Kidney (tissue), 14 donors: Measurements from ENCODE around the gene CEP97. TPM values are rescaled to one million over a fixed set of nuclear protein-coding genes. Genes with fewer than 3 reads are reported as not detected.
A peak's percentile ranks its signal among the peaks of the same experiment; 100 is the strongest.
"Not testable (repeated sequence)": the region's sequence is repeated elsewhere in the genome, so short reads cannot be mapped to it uniquely, and the experiment has no call there.

Source experiments
- DNase-seq, 5 donors: peaks; one replicate each; pipeline ENCODE4 v3.0.0-alpha.2; 2013 to 2020
- FAIRE-seq: peaks from 2 replicates; lab custom pipeline; 2012; peaks lifted over from hg19 to GRCh38; lab: Jason Lieb, UNC
- H3K27ac ChIP-seq, 2 donors: one replicate each; pipeline ENCODE4 v1.7.0; 2013; ENCODE audit warnings: low read depth in 2 of 2, low read length in 2 of 2, inconsistent platforms in 1 of 2
- H3K27me3 ChIP-seq: one replicate; pipeline ENCODE4 v1.7.1; 2013; ENCODE audit warnings: low read length, inconsistent platforms; ENCODE audit not compliant: control insufficient read depth, insufficient read depth
- H3K36me3 ChIP-seq, 3 donors: one replicate each; pipeline versions ENCODE4 v1.7.0 to v1.7.1; 2013; ENCODE audit warnings: low read length in 3 of 3, control low read depth in 1 of 3, inconsistent platforms in 1 of 3; ENCODE audit not compliant: insufficient read depth in 3 of 3, control insufficient read depth in 2 of 3
- H3K4me1 ChIP-seq, 3 donors: one replicate each; pipeline versions ENCODE4 v1.7.0 to v1.7.1; 2013; ENCODE audit warnings: low read length in 3 of 3, inconsistent platforms in 1 of 3, low read depth in 1 of 3; ENCODE audit not compliant: control insufficient read depth in 2 of 3, insufficient read depth in 2 of 3
- H3K4me3 ChIP-seq, 3 donors: one replicate each; pipeline versions ENCODE4 v1.7.0 to v1.8.1; 2013; ENCODE audit warnings: low read length in 3 of 3, control low read depth in 1 of 3, inconsistent platforms in 1 of 3
- H3K9ac ChIP-seq, 3 donors: one replicate each; pipeline versions ENCODE4 v1.7.0 to v1.7.1; 2013; ENCODE audit warnings: low read length in 3 of 3, control low read depth in 1 of 3, inconsistent platforms in 1 of 3
- H3K9me3 ChIP-seq, 3 donors: one replicate each; pipeline versions ENCODE4 v1.7.0 to v1.7.1; 2013; ENCODE audit warnings: low read length in 3 of 3, control low read depth in 1 of 3, inconsistent platforms in 1 of 3; ENCODE audit not compliant: control insufficient read depth in 2 of 3, insufficient read depth in 1 of 3
- intact Hi-C: fragments of 100-400 bp; cut with DNase I; formaldehyde crosslinking; loops from one replicate; pipeline ENCODE4 v1.11.1; 2022
- polyA plus RNA-seq: library from polyadenylated mRNA; stranded (reverse); fragments of 350-450 nt; fragmentation: Illumina TruSeq; extraction: RNeasy Lipid Tissue Mini Kit (QIAGEN cat#74804); gene quantifications from one replicate; pipeline ENCODE4 v1.2.3, GENCODE V29; 2014; ENCODE audit warnings: low read depth, low replicate concordance; ENCODE audit not compliant: insufficient read depth
- total RNA-seq: library from RNA; stranded (reverse); fragmentation: NEBNext Ultra II Directional; extraction: Animal tissue kit (Norgen Biotek cat#: 25700); gene quantifications from one replicate; pipeline ENCODE4 v1.2.1, GENCODE V29; 2021
- TF ChIP-seq, protein P1 (sequence below): IDR thresholded peaks from 3 replicates; pipeline ENCODE4 v1.5.1; 2012; ENCODE audit warnings: mild to moderate bottlenecking, moderate library complexity, borderline replicate concordance; ENCODE audit not compliant: insufficient read depth; ENCODE audit errors: extremely low read depth
- donor health status: control.
- donor health status: control.
- donor health status: control.
- donor health status: control.
- donor health status: control.
- donor health status: DM: yes; HTN: yes; CAD: no.
- donor health status: Normal renal cell carcinoma (clear cell type).

CEP97 gene
- total and polyA plus RNA-seq, 2 donors from 2014 or later = 1.7 to 7.5 TPM

DNA sequence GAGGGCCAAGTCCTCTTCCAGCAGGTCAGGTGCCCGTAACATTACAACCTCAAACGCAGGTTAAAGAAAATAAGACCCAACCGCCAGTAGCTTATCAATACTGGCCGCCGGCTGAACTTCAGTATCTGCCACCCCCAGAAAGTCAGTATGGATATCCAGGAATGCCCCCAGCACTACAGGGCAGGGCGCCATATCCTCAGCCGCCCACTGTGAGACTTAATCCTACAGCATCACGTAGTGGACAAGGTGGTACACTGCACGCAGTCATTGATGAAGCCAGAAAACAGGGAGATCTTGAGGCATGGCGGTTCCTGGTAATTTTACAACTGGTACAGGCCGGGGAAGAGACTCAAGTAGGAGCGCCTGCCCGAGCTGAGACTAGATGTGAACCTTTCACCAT is 30.9 kb upstream of the CEP97 start:
- H3K36me3 ChIP-seq, H3K9me3 ChIP-seq, intact Hi-C loops, H3K4me1 ChIP-seq, H3K27me3 ChIP-seq, H3K27ac ChIP-seq, FAIRE-seq, H3K9ac ChIP-seq, H3K4me3 ChIP-seq: not testable (repeated sequence)
- DNase-seq = peak in 2 of 5 donors; percentile 35 to 60
- TF ChIP-seq, protein P1, sequence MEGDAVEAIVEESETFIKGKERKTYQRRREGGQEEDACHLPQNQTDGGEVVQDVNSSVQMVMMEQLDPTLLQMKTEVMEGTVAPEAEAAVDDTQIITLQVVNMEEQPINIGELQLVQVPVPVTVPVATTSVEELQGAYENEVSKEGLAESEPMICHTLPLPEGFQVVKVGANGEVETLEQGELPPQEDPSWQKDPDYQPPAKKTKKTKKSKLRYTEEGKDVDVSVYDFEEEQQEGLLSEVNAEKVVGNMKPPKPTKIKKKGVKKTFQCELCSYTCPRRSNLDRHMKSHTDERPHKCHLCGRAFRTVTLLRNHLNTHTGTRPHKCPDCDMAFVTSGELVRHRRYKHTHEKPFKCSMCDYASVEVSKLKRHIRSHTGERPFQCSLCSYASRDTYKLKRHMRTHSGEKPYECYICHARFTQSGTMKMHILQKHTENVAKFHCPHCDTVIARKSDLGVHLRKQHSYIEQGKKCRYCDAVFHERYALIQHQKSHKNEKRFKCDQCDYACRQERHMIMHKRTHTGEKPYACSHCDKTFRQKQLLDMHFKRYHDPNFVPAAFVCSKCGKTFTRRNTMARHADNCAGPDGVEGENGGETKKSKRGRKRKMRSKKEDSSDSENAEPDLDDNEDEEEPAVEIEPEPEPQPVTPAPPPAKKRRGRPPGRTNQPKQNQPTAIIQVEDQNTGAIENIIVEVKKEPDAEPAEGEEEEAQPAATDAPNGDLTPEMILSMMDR = peak; percentile 38

DNA sequence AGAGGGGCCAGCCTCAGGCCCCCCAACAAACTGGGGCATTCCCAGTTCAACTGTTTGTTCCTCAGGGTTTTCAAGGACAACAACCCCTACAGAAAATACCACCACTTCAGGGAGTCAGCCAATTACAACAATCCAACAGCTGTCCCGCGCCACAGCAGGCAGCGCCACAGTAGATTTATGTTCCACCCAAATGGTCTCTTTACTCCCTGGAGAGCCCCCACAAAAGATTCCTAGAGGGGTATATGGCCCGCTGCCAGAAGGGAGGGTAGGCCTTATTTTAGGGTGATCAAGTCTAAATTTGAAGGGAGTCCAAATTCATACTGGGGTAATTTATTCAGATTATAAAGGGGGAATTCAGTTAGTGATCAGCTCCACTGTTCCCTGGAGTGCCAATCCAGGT is 29.6 kb upstream of the CEP97 start:
- H3K27ac ChIP-seq, H3K4me3 ChIP-seq, H3K27me3 ChIP-seq, H3K4me1 ChIP-seq, H3K9ac ChIP-seq, H3K36me3 ChIP-seq, FAIRE-seq, H3K9me3 ChIP-seq, intact Hi-C loops: not testable (repeated sequence)
- peak in 1 of 5 donors; percentile 41 for DNase-seq

DNA sequence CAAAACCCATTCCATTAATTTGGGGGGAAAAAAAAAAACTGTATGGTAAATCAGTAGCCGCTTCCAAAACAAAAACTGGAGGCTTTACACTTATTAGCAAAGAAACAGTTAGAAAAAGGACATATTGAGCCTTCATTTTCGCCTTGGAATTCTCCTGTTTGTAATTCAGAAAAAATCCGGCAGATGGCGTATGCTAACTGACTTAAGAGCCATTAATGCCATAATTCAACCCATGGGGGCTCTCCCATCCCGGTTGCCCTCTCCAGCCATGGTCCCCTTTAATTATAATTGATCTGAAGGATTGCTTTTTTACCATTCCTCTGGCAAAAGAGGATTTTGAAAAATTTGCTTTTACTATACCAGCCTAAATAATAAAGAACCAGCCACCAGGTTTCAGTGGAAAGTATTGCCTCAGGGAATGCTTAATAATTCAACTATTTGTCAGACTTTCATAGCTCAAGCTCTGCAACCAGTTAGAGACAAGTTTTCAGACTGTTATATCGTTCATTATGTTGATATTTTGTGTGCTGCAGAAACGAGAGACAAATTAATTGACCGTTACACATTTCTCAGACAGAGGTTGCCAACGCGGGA is 28.5 kb upstream of the CEP97 start:
- TF ChIP-seq, protein P1 = peak; percentile 71
- H3K4me1 ChIP-seq = peaks cover 0 to 3% (median 0%) of the 10 kb centered on the region in 3 donors
- H3K27ac ChIP-seq = no peak overlapping the region
- intact Hi-C loops = no loop called here
- no peaks in the 10 kb centered on the region for H3K36me3 ChIP-seq
- DNase-seq (peak in 2 of 5 donors; percentile 83 to 88), FAIRE-seq (no peak)
- no peak overlapping the region for H3K4me3 ChIP-seq
- H3K9me3 ChIP-seq = no peaks in the 10 kb centered on the region
- no peak overlapping the region for H3K9ac ChIP-seq
- H3K27me3 ChIP-seq = no peaks in the 10 kb centered on the region

DNA sequence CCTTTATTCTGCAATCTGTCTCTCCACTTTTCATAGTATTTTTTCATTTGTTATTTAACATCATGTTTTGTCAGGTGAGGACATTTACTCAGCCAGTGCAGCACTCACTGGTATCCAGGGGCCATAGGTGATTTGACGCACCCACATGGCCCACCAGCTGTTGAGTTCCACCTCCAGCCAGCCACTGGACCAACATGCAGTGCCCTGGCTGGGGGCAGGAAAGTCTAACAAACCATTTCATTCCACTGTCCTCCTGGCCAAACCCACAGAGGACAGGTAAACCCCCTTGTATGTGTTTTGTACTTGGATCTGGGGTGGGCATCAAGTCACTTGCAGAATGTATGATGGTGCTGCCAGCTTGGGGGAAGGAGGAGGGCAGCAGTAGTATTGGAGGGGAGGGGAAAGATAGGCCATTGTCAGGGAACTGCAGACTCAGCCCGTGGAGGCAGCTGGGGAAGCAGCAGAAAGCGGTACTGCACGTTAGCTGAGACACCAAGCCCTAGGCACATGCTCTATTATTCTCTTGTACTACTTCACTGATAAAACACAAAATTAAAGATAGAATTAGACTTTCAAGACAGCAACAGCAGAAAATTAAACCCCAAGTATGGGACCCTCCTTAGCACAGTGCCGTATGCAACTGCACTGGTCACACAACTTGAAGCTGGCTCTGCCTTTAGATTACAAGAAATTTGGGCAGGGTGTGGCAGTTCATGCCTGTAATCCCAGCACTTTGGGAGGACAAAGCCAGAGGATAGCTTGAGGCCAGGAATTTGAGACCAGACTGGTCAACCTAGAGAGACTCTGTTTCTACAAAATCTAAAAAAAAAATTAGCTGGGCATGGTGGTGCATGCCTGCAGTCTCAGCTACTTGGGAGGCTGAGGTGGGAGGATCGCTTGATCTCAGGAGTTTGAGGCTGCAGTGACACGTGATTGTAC is 22.4 kb upstream of the CEP97 start:
- H3K9ac ChIP-seq = no peak overlapping the region

More for the DNA sequence above, 22.4 kb upstream of the CEP97 start:
- Histone ChIP-seq H3K27ac (no peak overlapping the region), H3K4me1 (no peaks in the 10 kb centered on the region), H3K27me3 (no peaks in the 10 kb centered on the region), H3K9me3 (no peaks in the 10 kb centered on the region), H3K4me3 (no peak overlapping the region), H3K36me3 (no peaks in the 10 kb centered on the region)
- DNase-seq (no peak), FAIRE-seq (no peak)
- intact Hi-C loops = no loop called here
- TF ChIP-seq, protein P1 = no peak
